HT-29 (cell line): Measurements from ENCODE around the gene ADM. TPM values are rescaled to one million over a fixed set of nuclear protein-coding genes. Genes with fewer than 3 reads are reported as not detected.

ENCODE experiments used
- DNase-seq: peaks from one replicate; pipeline ENCODE4 v3.0.0-alpha.2; 2015; ENCODE audit warnings: low spot score
- total RNA-seq: library from RNA; depleted of rRNA; stranded (reverse); fragments of >200 nt; shearing (Covaris generic); gene quantifications from 2 replicates; pipeline ENCODE4 v1.2.3, GENCODE V29; 2014

ADM gene
- total RNA-seq, 1 experiment from 2014 or later, result 33.3 TPM

- DNase-seq, result peak; percentile 59
Measured at GRCh38 chr11:10309163-10310093, 4.6 kb downstream of the ADM start.

- DNase-seq, result no peak
Measured at GRCh38 chr11:10310301-10310841, 5.5 kb downstream of the ADM start.

GRCh38 chr11:10311802-10312201, 6.9 kb downstream of the ADM start:
- no peak for DNase-seq

GRCh38 chr11:10314199-10315072, 9.6 kb downstream of the ADM start:
- DNase-seq, result peak; percentile 65

GRCh38 chr11:10315083-10315482, 10.2 kb downstream of the ADM start:
- no peak for DNase-seq

- no peak for DNase-seq
Measured at GRCh38 chr11:10317151-10317755, 12.4 kb downstream of the ADM start.

GRCh38 chr11:10317776-10318526, 13.1 kb downstream of the ADM start:
- DNase-seq, result no peak

GRCh38 chr11:10318527-10318802, 13.6 kb downstream of the ADM start:
- DNase-seq, result no peak

GRCh38 chr11:10319702-10320558, 15.1 kb downstream of the ADM start:
- DNase-seq, result no peak

- no peak for DNase-seq
Measured at GRCh38 chr11:10320736-10321465, 16.0 kb downstream of the ADM start.

- DNase-seq, result no peak
Measured at GRCh38 chr11:10322401-10322800, 17.5 kb downstream of the ADM start.

- peak; percentile 89 for DNase-seq
Measured at GRCh38 chr11:10322830-10323792, 18.2 kb downstream of the ADM start.

GRCh38 chr11:10323793-10324170, 18.9 kb downstream of the ADM start:
- no peak for DNase-seq

- DNase-seq, result no peak
Measured at GRCh38 chr11:10324474-10324873, 19.6 kb downstream of the ADM start.

GRCh38 chr11:10325277-10326011, 20.6 kb downstream of the ADM start:
- DNase-seq, result no peak

- peak; percentile 91 for DNase-seq
Measured at GRCh38 chr11:10326012-10326964, 21.4 kb downstream of the ADM start.
